ENCODE data around the gene CCDC185. TPM values are rescaled to one million over a fixed set of nuclear protein-coding genes. Genes with fewer than 3 reads are reported as not detected.
A peak's percentile ranks its signal among the peaks of the same experiment; 100 is the strongest.

Gene CCDC185
- total RNA-seq, 1 experiment from 2014 or later = not detected

GRCh38 chr1:223350361-223350908 lies 42.8 kb upstream of the CCDC185 start:
- Histone ChIP-seq H3K79me2 (ENCODE audit: low read length) (no peaks in the 10 kb centered on the region), H4K20me1 (ENCODE audit: insufficient read depth, low read depth, low read length) (no peaks in the 10 kb centered on the region), H3K9me2 (replicated peaks; ENCODE audit: insufficient read depth, low read length) (no peaks in the 10 kb centered on the region), H3K4me3 (ENCODE audit: low read length) (no peak overlapping the region), H3K27me3 (ENCODE audit: low read length) (no peaks in the 10 kb centered on the region), H3K27ac (ENCODE audit: low read length) (no peak overlapping the region), H3K4me1 (ENCODE audit: low read length) (no peaks in the 10 kb centered on the region), H3K9me3 (ENCODE audit: low read length) (no peaks in the 10 kb centered on the region), H3K4me2 (ENCODE audit: low read depth, low read length, poor library complexity, severe bottlenecking) (no peak overlapping the region), H3K9ac (ENCODE audit: low read length) (no peak overlapping the region), H3K36me3 (ENCODE audit: insufficient read depth, low read length) (no peaks in the 10 kb centered on the region), H2AFZ (ENCODE audit: low read length) (no peak overlapping the region)
- DNase-seq = no peak

DNA sequence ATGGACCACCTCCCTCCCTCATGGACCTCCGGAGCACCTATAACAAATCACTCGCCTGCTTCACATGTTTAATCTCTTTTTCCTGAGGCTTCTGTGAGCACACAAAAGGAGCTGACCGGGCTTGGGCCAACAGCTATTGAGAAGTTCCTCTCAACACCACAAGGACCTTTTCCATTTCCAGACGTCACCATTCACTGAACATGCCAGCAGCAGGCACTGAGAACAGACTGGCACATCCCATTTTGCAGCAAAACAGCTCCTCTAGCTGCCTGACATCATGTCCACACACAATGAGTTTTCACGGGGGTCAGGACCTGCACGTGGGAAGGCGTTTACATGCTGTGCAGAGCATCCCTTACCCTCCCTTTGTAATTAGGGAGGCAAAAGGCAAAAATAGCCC lies 40.3 kb upstream of the CCDC185 start:
- no peak for DNase-seq
- H3K4me2 ChIP-seq (ENCODE audit: low read depth, low read length, poor library complexity, severe bottlenecking) = no peak overlapping the region
- no peaks in the 10 kb centered on the region for H4K20me1 ChIP-seq (ENCODE audit: insufficient read depth, low read depth, low read length)
- H3K79me2 ChIP-seq (ENCODE audit: low read length) = no peaks in the 10 kb centered on the region
- no peaks in the 10 kb centered on the region for H3K36me3 ChIP-seq (ENCODE audit: insufficient read depth, low read length)
- H3K4me3 ChIP-seq (ENCODE audit: low read length) = no peak overlapping the region
- H3K27me3 ChIP-seq (ENCODE audit: low read length) = no peaks in the 10 kb centered on the region
- no peaks in the 10 kb centered on the region for H3K9me2 ChIP-seq (replicated peaks; ENCODE audit: insufficient read depth, low read length)
- H3K4me1 ChIP-seq (ENCODE audit: low read length) = no peaks in the 10 kb centered on the region
- no peak overlapping the region for H2AFZ ChIP-seq (ENCODE audit: low read length)
- H3K27ac ChIP-seq (ENCODE audit: low read length) = no peak overlapping the region
- no peak overlapping the region for H3K9ac ChIP-seq (ENCODE audit: low read length)
- H3K9me3 ChIP-seq (ENCODE audit: low read length) = no peaks in the 10 kb centered on the region

- no peaks in the 10 kb centered on the region for H3K9me2 ChIP-seq (replicated peaks; ENCODE audit: insufficient read depth, low read length)
- no peak overlapping the region for H3K9ac ChIP-seq (ENCODE audit: low read length)
- H3K4me1 ChIP-seq (ENCODE audit: low read length) = no peaks in the 10 kb centered on the region
- H4K20me1 ChIP-seq (ENCODE audit: insufficient read depth, low read depth, low read length) = no peaks in the 10 kb centered on the region
- no peaks in the 10 kb centered on the region for H3K79me2 ChIP-seq (ENCODE audit: low read length)
- no peaks in the 10 kb centered on the region for H3K36me3 ChIP-seq (ENCODE audit: insufficient read depth, low read length)
- no peaks in the 10 kb centered on the region for H3K9me3 ChIP-seq (ENCODE audit: low read length)
- DNase-seq = no peak
- H3K27ac ChIP-seq (ENCODE audit: low read length) = no peak overlapping the region
- H2AFZ ChIP-seq (ENCODE audit: low read length) = no peak overlapping the region
- H3K4me3 ChIP-seq (ENCODE audit: low read length) = no peak overlapping the region
- no peaks in the 10 kb centered on the region for H3K27me3 ChIP-seq (ENCODE audit: low read length)
- no peak overlapping the region for H3K4me2 ChIP-seq (ENCODE audit: low read depth, low read length, poor library complexity, severe bottlenecking)
Observed at GRCh38 chr1:223353939-223354338, 39.3 kb upstream of the CCDC185 start.

DNA sequence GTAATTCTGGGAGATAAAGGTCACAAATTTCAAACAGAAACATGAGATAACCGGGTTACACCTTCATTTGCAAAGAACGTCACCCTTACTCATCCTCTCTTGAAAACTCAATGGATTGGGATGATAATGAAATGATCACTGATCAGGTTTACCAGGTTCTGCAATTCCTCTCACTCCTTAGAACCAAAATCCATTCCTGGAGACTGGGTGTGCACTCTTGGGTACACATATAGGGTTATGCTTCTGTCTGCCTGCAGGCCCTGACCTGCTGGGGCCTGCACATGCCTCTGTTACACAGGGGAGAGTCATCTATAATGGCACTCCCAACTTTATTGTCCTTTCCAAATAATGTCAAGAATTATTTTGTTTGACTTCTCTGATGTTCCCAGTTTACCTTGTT lies 37.5 kb upstream of the CCDC185 start:
- Histone ChIP-seq H3K9me2 (replicated peaks; ENCODE audit: insufficient read depth, low read length) (no peaks in the 10 kb centered on the region), H3K4me2 (ENCODE audit: low read depth, low read length, poor library complexity, severe bottlenecking) (no peak overlapping the region), H3K79me2 (ENCODE audit: low read length) (no peaks in the 10 kb centered on the region), H3K4me1 (ENCODE audit: low read length) (no peaks in the 10 kb centered on the region), H3K36me3 (ENCODE audit: insufficient read depth, low read length) (no peaks in the 10 kb centered on the region), H3K9ac (ENCODE audit: low read length) (no peak overlapping the region), H3K27me3 (ENCODE audit: low read length) (no peaks in the 10 kb centered on the region), H4K20me1 (ENCODE audit: insufficient read depth, low read depth, low read length) (no peaks in the 10 kb centered on the region), H3K4me3 (ENCODE audit: low read length) (no peak overlapping the region), H3K27ac (ENCODE audit: low read length) (no peak overlapping the region), H3K9me3 (ENCODE audit: low read length) (no peaks in the 10 kb centered on the region), H2AFZ (ENCODE audit: low read length) (no peak overlapping the region)
- DNase-seq = no peak

DNA sequence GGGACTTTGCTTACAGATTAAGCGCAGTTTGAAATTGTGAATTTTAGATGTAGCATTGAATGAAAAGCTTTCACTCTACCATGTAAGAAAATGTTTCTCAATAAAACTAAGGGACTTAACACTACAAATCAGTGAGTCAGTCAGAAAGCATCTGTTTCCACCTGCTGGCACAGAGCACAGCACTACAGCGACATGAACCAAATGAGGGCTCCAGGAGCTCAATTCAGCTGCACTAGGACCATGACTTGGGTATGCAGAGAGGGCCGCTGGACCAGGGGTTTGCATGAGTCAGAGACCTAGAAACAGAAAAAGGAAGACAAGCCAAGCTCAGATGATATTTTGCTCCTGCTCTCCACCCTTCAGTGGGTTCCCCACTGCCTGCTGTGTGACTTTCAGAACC lies 34.4 kb upstream of the CCDC185 start:
- DNase-seq = peak; percentile 67
- H4K20me1 ChIP-seq (ENCODE audit: insufficient read depth, low read depth, low read length) = no peaks in the 10 kb centered on the region
- H3K9ac ChIP-seq (ENCODE audit: low read length) = no peak overlapping the region
- H3K27me3 ChIP-seq (ENCODE audit: low read length) = no peaks in the 10 kb centered on the region
- H3K4me3 ChIP-seq (ENCODE audit: low read length) = no peak overlapping the region
- no peak overlapping the region for H2AFZ ChIP-seq (ENCODE audit: low read length)
- no peaks in the 10 kb centered on the region for H3K79me2 ChIP-seq (ENCODE audit: low read length)
- no peak overlapping the region for H3K4me2 ChIP-seq (ENCODE audit: low read depth, low read length, poor library complexity, severe bottlenecking)
- H3K27ac ChIP-seq (ENCODE audit: low read length) = no peak overlapping the region
- H3K9me3 ChIP-seq (ENCODE audit: low read length) = no peaks in the 10 kb centered on the region
- H3K9me2 ChIP-seq (replicated peaks; ENCODE audit: insufficient read depth, low read length) = no peaks in the 10 kb centered on the region
- H3K36me3 ChIP-seq (ENCODE audit: insufficient read depth, low read length) = no peaks in the 10 kb centered on the region
- H3K4me1 ChIP-seq (ENCODE audit: low read length) = no peaks in the 10 kb centered on the region

- Histone ChIP-seq H3K4me2 (ENCODE audit: low read depth, low read length, poor library complexity, severe bottlenecking) (no peak overlapping the region), H3K27me3 (ENCODE audit: low read length) (no peaks in the 10 kb centered on the region)
Observed at GRCh38 chr1:223363057-223363855, 30.0 kb upstream of the CCDC185 start.

GRCh38 chr1:223363856-223364684 lies 29.1 kb upstream of the CCDC185 start, which contains the start of gene SUSD4:
Gene SUSD4, minus strand, starts transcription at chr1:223364176. Its CDS starts 751 bp downstream, at chr1:223363425.
- DNase-seq = no peak
- Histone ChIP-seq H3K9me2 (replicated peaks; ENCODE audit: insufficient read depth, low read length) (no peaks in the 10 kb centered on the region), H3K4me1 (ENCODE audit: low read length) (no peaks in the 10 kb centered on the region), H3K9ac (ENCODE audit: low read length) (no peak within 1 kb of the TSS), H4K20me1 (ENCODE audit: insufficient read depth, low read depth, low read length) (no peaks in the 10 kb centered on the region), H3K4me2 (ENCODE audit: low read depth, low read length, poor library complexity, severe bottlenecking) (no peak within 1 kb of the TSS), H3K27ac (ENCODE audit: low read length) (no peak within 1 kb of the TSS), H3K27me3 (ENCODE audit: low read length) (no peaks in the 10 kb centered on the region), H3K79me2 (ENCODE audit: low read length) (no peaks in the 10 kb centered on the region), H2AFZ (ENCODE audit: low read length) (no peak within 1 kb of the TSS), H3K36me3 (ENCODE audit: insufficient read depth, low read length) (no peaks in the 10 kb centered on the region), H3K9me3 (ENCODE audit: low read length) (no peaks in the 10 kb centered on the region), H3K4me3 (ENCODE audit: low read length) (no peak within 1 kb of the TSS)

More at GRCh38 chr1:223363057-223363855, 30.0 kb upstream of the CCDC185 start:
- Histone ChIP-seq H3K79me2 (ENCODE audit: low read length) (no peaks in the 10 kb centered on the region), H3K36me3 (ENCODE audit: insufficient read depth, low read length) (no peaks in the 10 kb centered on the region), H4K20me1 (ENCODE audit: insufficient read depth, low read depth, low read length) (no peaks in the 10 kb centered on the region), H3K9me2 (replicated peaks; ENCODE audit: insufficient read depth, low read length) (no peaks in the 10 kb centered on the region), H3K9me3 (ENCODE audit: low read length) (no peaks in the 10 kb centered on the region), H3K4me1 (ENCODE audit: low read length) (no peaks in the 10 kb centered on the region), H2AFZ (ENCODE audit: low read length) (no peak overlapping the region), H3K4me3 (ENCODE audit: low read length) (no peak overlapping the region), H3K9ac (ENCODE audit: low read length) (no peak overlapping the region), H3K27ac (ENCODE audit: low read length) (no peak overlapping the region)
- no peak for DNase-seq
